HK-2 (cell line): ENCODE data around the gene CDC34.

Experiments
- DNase-seq: peaks from one replicate; pipeline ENCODE4 v3.0.0-alpha.2; 2018; ENCODE audit not compliant: unreplicated experiment

CDC34 gene

DNA sequence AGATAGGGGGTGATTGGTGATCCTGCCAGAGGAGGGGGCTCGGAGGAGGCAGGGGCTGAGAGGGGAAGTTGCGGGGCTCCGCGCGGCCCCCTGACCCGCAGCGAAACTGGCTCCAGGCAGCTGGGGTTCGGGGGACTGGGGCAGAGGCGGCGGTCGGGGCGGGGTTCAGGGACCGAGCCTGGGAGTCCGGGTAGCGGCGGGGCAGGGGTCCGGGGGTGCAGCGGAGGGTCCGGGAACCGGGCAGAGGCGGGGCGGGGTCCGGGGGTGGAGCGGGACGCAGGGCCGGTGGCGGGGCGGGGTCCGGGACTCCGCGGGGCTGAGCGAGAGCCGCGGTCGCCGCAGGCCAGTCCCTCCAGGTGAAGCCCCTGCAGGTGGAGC lies 34.1 kb upstream of the CDC34 start:
- no peak for DNase-seq

GRCh38 chr19:497869-498510 lies 33.6 kb upstream of the CDC34 start:
- no peak for DNase-seq

DNA sequence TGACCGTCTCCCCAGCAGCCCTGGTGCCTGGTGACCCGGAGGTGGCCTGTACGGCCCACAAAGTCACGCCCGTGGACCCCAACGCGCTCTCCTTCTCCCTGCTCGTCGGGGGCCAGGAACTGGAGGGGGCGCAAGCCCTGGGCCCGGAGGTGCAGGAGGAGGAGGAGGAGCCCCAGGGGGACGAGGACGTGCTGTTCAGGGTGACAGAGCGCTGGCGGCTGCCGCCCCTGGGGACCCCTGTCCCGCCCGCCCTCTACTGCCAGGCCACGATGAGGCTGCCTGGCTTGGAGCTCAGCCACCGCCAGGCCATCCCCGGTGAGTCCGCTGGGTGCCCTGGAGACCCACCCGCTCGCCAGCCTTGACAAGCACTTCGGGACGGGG lies 33.1 kb upstream of the CDC34 start:
- no peak for DNase-seq

DNA sequence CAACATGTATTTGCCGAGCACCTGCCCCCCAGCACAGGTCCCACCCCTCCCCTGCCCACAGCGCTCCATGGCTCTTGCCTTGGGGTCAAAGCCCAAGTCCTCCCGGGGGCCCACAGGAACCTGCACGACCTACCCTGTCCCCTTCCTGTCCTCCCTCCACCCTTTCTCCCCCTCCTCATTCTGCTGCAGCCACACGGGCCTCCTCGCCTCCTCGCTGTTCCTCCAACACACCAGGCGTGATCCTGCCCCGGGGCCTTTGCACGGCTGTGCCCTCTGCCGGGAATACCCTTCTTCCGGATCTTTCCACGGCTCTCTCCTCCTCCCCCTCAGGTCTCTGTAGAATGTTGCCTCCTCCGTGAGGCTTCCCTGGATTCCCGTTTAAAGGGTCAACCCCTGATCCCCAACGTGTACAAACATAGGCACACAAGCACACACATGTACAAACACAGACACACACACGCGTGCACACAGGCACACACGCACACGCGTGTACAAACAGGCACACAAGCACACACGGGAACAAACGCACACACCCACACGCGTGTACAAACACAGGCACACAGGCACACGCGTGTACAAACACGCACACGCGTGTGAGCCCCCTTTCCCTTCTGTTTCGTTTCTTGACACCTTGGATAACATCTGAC lies 32.5 kb upstream of the CDC34 start:
- DNase-seq: no peak

DNA sequence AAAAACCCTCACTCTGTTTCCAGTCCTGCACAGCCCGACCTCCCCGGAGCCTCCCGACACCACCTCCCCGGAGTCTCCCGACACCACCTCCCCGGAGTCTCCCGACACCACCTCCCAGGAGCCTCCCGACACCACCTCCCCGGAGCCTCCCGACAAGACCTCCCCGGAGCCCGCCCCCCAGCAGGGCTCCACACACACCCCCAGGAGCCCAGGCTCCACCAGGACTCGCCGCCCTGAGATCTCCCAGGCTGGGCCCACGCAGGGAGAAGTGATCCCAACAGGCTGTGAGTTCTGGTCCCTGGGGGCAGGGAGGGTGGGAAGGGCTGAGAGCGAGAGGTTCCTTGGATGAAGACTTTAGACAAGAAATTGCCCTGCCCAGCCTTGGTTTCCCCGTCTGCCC lies 29.9 kb upstream of the CDC34 start:
- no peak for DNase-seq

DNA sequence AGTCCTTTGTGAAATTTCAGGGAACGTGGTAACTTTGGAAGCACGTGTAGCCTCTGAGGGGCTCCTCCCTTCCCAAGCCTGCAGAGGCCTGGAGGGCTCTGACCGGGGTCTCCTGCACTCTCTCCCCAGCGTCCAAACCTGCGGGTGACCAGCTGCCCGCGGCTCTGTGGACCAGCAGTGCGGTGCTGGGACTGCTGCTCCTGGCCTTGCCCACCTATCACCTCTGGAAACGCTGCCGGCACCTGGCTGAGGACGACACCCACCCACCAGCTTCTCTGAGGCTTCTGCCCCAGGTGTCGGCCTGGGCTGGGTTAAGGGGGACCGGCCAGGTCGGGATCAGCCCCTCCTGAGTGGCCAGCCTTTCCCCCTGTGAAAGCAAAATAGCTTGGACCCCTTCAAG lies 26.9 kb upstream of the CDC34 start:
- DNase-seq: no peak

DNA sequence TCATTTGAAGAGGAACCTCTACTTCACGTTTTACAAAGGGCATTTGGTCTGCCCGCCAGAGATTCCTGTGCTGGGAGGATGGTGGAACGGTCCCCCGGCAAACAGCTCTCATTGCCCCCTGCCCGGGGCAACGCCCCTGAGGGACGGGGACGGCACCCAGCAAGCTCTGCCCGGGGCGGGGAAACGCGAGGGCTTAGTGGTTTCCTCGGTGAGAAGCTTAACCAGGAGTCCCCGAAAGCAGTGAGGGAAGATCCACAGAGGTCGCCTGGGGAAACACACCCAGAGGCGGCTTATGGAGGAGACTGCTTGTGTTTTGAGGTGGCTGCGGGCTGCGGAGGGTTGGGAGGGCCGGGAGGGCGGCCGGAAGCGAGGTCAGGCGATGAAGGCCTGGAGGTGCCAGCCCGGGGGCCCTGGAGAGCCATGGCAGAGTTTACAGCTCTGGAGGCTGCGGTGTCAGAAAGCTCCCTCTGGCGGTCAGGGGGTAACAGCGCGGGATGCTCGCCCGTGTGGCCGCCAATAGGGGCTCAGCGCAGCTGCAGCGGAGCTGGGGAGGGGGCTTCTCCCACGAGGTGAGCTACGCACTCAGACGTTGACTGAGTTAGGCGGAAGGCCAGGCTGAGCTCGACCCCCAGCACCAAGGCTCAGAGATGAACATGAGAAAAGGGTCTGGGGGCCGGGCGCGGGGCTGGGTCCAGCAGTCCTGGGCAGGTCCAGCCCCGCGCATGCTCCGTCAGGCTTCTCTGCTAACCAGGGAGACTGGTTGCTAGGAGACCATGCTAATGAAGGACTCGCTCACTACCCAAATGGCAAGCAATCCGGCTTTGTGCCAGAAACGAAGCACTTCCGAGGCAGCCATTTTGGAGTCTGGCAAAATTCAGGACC lies 24.9 kb upstream of the CDC34 start:
- peak; percentile 96 for DNase-seq

DNA sequence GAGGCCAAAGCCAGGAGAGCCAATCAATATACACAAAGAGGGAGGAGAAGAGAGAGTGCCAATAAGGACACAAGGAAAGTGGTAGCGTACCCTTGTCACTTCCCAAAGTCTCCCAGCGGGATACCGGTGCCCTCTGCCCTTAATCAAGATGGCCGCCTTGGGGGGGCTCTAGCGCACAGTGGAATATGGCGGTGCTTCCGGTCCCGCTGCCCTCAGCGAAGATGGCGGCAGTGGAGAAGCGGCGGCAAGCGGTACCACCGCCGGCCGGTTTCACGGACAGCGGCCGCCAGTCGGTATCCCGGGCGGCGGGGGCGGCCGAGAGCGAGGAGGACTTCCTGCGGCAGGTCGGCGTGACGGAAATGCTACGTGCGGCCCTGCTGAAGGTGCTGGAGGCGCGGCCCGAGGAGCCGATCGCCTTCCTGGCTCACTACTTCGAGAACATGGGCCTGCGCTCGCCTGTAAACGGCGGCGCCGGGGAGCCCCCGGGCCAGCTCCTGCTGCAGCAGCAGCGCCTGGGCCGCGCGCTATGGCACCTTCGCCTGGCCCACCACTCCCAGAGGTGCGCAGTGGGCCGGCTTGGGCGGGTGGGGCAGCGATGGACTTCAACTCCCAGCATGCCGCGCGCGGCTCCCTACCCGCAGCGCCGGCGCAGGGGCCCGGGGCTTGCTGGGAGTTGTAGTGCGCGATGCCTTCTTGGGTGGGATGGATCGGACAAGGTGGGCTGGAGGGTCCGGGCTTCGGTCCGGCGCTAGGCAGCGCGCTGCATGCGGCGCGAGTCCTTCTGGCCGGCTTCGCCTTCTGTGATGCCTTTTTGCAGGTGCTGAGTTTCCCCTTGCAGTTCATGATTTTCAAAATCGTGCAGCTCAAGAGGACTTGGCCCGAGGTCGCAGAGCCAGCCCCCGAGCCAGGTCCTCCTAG lies 24.0 kb upstream of the CDC34 start, which contains the start of gene TPGS1:
TPGS1 (plus strand) TSS at position 212 of the 918 bp plus-strand sequence; CDS start at position 222, 10 bp downstream.
- peak; percentile 76 for DNase-seq

- no peak for DNase-seq
Measured at GRCh38 chr19:508204-509150, 23.1 kb upstream of the CDC34 start.

DNA sequence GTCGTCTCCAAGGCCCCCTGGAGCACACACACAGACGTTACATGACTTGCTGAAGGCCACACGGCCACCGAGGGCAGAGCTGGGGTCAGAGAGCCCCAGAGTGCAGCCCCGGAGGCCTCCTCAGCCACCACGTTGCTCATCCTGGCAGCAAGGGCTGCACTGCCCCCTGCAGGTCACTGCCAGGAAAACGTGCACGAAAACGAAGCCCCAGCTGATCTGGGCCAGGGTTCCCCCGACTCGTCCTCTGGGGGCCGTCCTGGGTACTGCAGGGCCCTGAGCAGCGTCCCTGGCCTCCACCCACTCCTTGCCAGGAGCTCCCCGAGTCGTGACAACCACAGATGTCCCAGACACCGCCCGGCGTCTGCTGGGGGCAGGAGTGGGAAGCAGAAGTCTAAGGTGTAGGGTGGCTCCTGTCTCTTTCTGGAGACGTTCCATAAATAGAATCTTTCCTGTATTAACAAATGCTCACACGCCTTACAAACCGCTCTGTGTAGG lies 20.9 kb upstream of the CDC34 start:
- DNase-seq: peak; percentile 71

- DNase-seq: no peak
Measured at GRCh38 chr19:511101-511851, 20.3 kb upstream of the CDC34 start.

DNA sequence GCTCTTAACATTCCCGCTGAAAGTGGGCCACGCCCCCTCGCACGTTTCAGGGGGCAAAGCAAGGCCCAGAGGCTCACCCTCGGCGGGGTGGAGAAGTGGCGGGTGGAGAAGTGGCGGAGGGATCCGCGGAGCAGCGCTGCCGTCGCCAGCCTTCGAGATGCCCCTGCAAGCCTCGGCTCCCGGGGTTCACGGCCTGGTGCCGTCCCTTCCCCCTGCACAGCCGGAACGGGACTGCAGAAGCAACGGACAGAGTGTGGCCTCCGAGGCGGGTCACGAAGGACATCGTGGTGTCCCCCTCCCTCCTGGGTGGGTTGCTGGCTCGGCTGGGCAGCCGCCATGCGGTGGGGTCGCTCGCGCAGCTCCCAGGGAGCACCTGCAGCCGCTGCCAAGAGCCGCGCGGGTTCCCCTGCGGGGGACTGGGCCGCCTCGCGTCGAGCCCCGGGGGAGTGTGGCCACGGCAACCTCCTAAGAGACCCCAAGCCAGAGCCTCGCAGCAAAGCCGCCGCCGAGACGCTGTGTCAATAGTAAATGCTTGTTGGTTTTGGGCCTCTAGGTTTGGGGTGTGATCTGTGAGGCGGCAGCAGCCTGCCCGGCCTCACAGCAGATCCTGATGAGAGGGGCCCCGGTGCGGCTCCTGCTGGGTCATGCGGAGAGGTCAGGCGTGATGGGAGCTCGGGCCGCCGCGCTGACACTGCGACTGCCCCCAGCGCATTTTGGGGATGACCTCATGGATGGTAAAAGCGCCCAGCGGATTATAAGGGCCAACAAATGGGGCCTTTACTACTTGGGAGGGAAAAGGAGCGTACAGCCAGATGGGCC lies 18.8 kb upstream of the CDC34 start:
- no peak for DNase-seq

- no peak for DNase-seq
Measured at GRCh38 chr19:513368-514165, 18.0 kb upstream of the CDC34 start.

- DNase-seq: no peak
Measured at GRCh38 chr19:514166-514663, 17.3 kb upstream of the CDC34 start.

- no peak for DNase-seq
Measured at GRCh38 chr19:517721-518597, 13.6 kb upstream of the CDC34 start.

DNA sequence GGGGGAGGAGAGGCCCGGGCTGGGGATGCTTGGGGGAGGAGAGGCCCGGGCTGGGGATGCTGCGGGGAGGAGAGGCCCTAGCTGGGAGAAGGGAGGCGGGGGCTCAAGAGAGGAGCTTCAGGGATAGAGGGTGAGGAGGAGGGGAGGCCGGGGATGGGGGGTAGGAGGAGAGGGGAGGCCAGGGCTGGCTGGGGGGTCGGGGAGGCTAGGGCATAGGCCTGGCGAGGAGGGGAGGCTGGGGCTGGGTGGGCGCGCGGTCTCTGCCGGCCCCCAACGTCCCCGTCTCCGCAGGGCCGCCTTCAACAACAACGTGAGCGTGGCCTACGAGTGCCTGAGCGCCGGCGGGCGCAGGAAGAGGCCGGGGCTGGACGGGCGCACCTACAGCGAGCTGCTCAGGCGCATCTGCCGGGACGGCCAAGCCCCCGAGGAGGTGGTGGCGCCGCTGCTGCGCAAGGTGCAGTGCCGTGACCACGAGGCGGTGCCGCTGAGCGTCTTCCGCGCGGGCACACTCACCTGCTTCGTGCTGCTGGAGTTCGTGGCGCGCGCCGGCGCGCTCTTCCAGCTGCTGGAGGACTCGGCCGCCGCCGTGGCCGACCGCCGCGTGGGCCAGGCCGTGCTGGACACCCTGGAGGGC lies 12.8 kb upstream of the CDC34 start:
- no peak for DNase-seq
